Calu3 (cell line): Measurements from ENCODE around the gene DHRS4L2. TPM values are rescaled to one million over a fixed set of nuclear protein-coding genes. Genes with fewer than 3 reads are reported as not detected.
A peak's percentile ranks its signal among the peaks of the same experiment; 100 is the strongest.
"Not testable (repeated sequence)": the region's sequence is repeated elsewhere in the genome, so short reads cannot be mapped to it uniquely, and the experiment has no call there.

Experiments used
- BruUV-seq: library from RNA; stranded (reverse); fragments of 400-500 nt; replicated peaks from 2 replicates; lab custom pipeline; 2021; lab: Mats Ljungman, UMichigan
- CTCF ChIA-PET: fragments of 300-600 bp; sonication (Branson Sonifier 250); formaldehyde crosslinking; loops from one replicate; lab custom pipeline; 2022; ENCODE audit warnings: antibody characterized with exemption; lab: Charles Lee
- DNase-seq: peaks from one replicate; pipeline ENCODE4 v3.0.0; 2022
- H3K27ac Mint-ChIP-seq: one replicate; pipeline ENCODE4 v1.8.0; 2022; ENCODE audit warnings: mixed read lengths; ENCODE audit not compliant: unreplicated experiment
- H3K27me3 Mint-ChIP-seq: one replicate; pipeline ENCODE4 v1.8.0; 2022; ENCODE audit warnings: mixed read lengths; ENCODE audit not compliant: unreplicated experiment
- H3K36me3 Mint-ChIP-seq: one replicate; pipeline ENCODE4 v1.8.0; 2022; ENCODE audit warnings: mild to moderate bottlenecking, moderate library complexity, mixed read lengths; ENCODE audit not compliant: insufficient read depth, unreplicated experiment
- H3K4me1 Mint-ChIP-seq: one replicate; pipeline ENCODE4 v1.8.0; 2022; ENCODE audit warnings: mild to moderate bottlenecking, low read depth, mixed read lengths; ENCODE audit not compliant: unreplicated experiment
- H3K4me3 Mint-ChIP-seq: one replicate; pipeline ENCODE4 v1.8.0; 2022; ENCODE audit warnings: mild to moderate bottlenecking, low read depth, moderate library complexity, mixed read lengths; ENCODE audit not compliant: unreplicated experiment
- H3K9me3 Mint-ChIP-seq: one replicate; pipeline ENCODE4 v1.8.0; 2022; ENCODE audit warnings: low read depth, mixed read lengths; ENCODE audit not compliant: unreplicated experiment
- intact Hi-C: fragments of 100-400 bp; cut with micrococcal nuclease; formaldehyde crosslinking; loops from one replicate; pipeline ENCODE4 v1.10.0; 2022; ENCODE audit not compliant: unreplicated experiment
- total RNA-seq: library from RNA; stranded (reverse); gene quantifications from 2 replicates; pipeline ENCODE4 v1.2.3, GENCODE V29; 2022
- TF ChIP-seq, protein P1 (sequence below): fragments of 200-600 bp; IDR thresholded peaks from one replicate; pipeline ENCODE4 v1.8.0; 2022; ENCODE audit warnings: antibody characterized with exemption; ENCODE audit not compliant: unreplicated experiment

Gene DHRS4L2
- total RNA-seq, 1 experiment from 2014 or later, result 12.0 TPM

DNA sequence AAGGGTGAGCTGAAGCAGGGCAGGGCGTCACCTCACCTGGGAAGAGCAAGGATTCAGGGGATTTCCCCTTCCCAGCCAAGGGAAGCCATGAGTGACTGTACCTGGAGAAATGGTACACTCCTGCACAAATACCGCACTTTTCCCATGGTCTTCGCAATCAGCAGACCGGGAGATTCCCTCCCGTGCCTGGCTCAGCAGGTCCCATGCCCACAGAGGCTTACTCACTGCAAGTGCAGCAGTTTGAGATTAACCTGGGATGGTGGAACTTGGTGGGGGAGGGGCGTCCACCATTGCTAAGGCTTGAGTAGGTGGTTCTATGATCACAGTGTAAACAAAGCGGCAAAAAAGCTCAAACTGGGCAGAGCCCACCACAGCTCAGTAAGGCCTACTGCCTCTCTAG, 46.1 kb upstream of the DHRS4L2 start:
- Mint-ChIP-seq H3K4me1 (peaks cover 14% of the 10 kb centered on the region), H3K9me3 (no peaks in the 10 kb centered on the region), H3K27ac (no peak overlapping the region), H3K27me3 (no peaks in the 10 kb centered on the region), H3K4me3 (no peak overlapping the region), H3K36me3 (peaks cover 4% of the 10 kb centered on the region)
- CTCF ChIA-PET, result interaction anchor here (0.6 kb wide), 1 partner anchor 52 kb away, joined by 4 read pairs; no protein-coding TSS in a partner anchor
- TF ChIP-seq, protein P1, sequence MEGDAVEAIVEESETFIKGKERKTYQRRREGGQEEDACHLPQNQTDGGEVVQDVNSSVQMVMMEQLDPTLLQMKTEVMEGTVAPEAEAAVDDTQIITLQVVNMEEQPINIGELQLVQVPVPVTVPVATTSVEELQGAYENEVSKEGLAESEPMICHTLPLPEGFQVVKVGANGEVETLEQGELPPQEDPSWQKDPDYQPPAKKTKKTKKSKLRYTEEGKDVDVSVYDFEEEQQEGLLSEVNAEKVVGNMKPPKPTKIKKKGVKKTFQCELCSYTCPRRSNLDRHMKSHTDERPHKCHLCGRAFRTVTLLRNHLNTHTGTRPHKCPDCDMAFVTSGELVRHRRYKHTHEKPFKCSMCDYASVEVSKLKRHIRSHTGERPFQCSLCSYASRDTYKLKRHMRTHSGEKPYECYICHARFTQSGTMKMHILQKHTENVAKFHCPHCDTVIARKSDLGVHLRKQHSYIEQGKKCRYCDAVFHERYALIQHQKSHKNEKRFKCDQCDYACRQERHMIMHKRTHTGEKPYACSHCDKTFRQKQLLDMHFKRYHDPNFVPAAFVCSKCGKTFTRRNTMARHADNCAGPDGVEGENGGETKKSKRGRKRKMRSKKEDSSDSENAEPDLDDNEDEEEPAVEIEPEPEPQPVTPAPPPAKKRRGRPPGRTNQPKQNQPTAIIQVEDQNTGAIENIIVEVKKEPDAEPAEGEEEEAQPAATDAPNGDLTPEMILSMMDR, result no peak
- no peak for DNase-seq
- intact Hi-C loops, result no loop called here
- no TSS peak for BruUV-seq

DNA sequence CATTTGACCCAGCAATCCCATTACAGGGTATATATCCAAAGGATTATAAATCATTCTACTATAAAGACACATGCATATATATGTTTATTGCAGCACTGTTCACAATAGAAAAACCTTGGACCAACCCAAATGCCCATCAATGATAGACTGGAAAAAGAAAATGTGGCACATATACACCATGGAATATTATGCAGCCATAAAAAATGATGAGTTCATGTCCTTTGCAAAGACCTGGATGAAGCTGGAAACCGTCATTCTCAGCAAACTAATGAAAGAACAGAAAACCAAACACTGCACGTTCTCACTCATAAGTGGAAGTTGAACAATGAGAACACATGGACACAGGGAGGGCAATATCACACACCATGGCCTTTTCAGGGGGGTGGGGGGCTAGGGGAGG, 39.7 kb upstream of the DHRS4L2 start:
- H3K4me1 Mint-ChIP-seq, H3K9me3 Mint-ChIP-seq, intact Hi-C loops, BruUV-seq, H3K4me3 Mint-ChIP-seq, DNase-seq, H3K27ac Mint-ChIP-seq, H3K27me3 Mint-ChIP-seq, CTCF ChIA-PET: not testable (repeated sequence)
- peaks cover 12% of the 10 kb centered on the region for H3K36me3 Mint-ChIP-seq

DNA sequence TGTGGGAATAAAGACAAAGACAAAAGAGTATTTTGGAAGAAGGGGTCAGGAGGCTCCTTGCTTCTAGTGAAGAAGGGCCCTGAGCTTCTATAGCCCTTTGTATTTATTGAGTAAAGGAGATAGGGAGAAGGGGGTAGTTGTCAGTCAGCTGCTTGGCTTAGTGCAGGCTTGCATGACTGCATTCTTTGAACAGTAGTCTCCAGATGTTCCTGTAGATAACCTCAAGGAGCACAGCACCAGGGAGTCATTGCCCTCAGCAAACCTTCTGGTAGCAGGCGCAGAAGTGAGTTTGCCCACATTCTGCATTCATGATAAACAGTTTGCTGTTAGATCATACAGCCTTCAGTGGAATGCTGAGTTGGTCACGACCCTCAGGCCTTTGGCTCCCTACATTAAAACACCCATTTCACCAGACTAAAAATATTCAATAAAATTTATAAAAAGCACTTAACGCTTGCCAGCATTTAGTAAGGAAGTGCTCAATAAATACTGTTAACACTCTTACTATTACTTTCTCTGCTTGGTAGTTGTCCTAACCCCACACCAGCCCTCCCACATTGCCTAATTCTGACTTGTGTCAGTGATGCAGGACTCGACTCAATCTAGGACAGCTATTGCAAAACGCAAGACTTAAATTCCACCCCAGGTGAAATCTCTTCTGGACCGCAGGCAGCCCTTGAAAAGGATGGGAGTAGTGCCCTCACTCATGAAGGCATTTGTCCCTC, 38.2 kb upstream of the DHRS4L2 start:
- no peak for DNase-seq
- no peak overlapping the region for H3K27ac Mint-ChIP-seq
- CTCF ChIA-PET, result no interaction called here
- no TSS peak for BruUV-seq
- H3K4me1 Mint-ChIP-seq, result peaks cover 8% of the 10 kb centered on the region
- intact Hi-C loops, result no loop called here
- no peak overlapping the region for H3K4me3 Mint-ChIP-seq
- H3K9me3 Mint-ChIP-seq, result no peaks in the 10 kb centered on the region
- TF ChIP-seq, protein P1, result no peak
- H3K27me3 Mint-ChIP-seq, result no peaks in the 10 kb centered on the region
- H3K36me3 Mint-ChIP-seq, result peaks cover 14% of the 10 kb centered on the region

DNA sequence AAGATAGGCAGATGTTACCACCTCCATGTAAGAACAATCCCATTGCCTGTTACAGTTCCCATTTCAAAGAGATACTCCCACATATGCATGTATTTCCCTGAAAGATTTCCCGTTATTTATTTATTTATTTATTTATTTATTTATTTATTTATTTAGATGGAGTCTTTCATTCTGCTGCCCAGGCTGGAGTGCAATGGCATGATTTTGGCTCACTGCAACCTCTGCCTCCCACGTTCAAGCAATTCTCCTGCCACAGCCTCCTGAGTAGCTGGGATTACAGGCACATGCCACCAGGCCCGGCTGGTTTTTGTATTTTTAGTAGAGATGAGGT, 37.6 kb upstream of the DHRS4L2 start:
- H3K27me3 Mint-ChIP-seq, H3K27ac Mint-ChIP-seq, H3K9me3 Mint-ChIP-seq, DNase-seq, BruUV-seq, intact Hi-C loops, CTCF ChIA-PET, H3K4me3 Mint-ChIP-seq, H3K4me1 Mint-ChIP-seq: not testable (repeated sequence)
- H3K36me3 Mint-ChIP-seq, result peaks cover 16% of the 10 kb centered on the region

DNA sequence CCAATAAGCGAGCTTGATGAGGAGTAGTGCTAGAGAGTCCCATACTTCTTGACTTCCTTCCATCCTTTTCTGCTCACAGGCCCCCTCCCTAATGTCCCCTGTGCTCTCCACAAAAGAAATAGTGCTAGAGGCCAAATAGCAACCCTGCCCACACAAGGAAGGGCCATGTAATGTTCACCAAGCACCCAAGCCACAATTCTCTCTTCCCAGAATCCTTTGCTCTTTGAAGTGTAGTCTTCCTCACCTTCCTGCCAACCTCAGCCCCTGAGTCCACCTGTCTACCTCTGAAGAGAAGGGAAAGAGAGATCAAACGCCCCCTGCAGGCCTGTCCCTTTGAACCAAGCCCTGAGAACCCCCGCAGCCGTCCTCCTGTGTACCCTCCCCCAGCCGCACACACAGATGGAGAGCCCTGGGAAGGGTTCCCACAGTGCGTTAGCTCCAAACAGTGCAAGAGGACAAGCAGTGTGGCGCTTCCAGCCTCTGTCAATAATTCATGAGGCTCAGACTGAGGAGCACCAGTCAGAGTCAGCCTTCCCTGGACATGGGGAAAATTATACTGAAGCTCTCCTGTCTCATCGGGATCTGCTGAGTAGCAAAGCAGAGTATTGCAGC, 37.0 kb upstream of the DHRS4L2 start:
- H3K9me3 Mint-ChIP-seq, result no peaks in the 10 kb centered on the region
- no peaks in the 10 kb centered on the region for H3K27me3 Mint-ChIP-seq
- DNase-seq, result no peak
- TF ChIP-seq, protein P1, result no peak
- H3K36me3 Mint-ChIP-seq, result peaks cover 19% of the 10 kb centered on the region
- BruUV-seq, result no TSS peak
- H3K4me1 Mint-ChIP-seq, result peaks cover 8% of the 10 kb centered on the region
- no peak overlapping the region for H3K4me3 Mint-ChIP-seq
- H3K27ac Mint-ChIP-seq, result no peak overlapping the region
- CTCF ChIA-PET, result no interaction called here
- intact Hi-C loops, result no loop called here

DNA sequence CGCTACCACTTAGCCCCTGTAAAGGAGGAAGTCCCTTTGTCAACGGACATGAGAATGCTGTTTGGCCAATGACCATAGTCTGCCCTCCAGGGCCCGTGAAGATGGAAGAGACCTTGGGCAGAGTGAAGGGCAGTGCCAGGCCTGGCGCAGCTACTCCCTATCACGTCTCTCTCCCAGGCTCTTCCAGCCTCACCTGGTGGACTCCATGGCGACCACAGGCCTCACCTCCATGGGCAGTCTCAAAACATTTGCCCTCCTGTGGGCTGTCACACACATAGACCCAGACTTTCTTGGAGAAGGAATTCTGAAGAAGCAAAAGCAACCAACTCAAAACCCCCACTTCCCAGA, 35.6 kb upstream of the DHRS4L2 start:
- H3K36me3 Mint-ChIP-seq, result peaks cover 19% of the 10 kb centered on the region
- H3K27me3 Mint-ChIP-seq, DNase-seq, intact Hi-C loops, BruUV-seq, H3K9me3 Mint-ChIP-seq, H3K4me1 Mint-ChIP-seq: not testable (repeated sequence)
- CTCF ChIA-PET, result interaction anchor here (0.9 to 1.0 kb wide), 2 partner anchors 259 to 321 kb away, joined by 3 to 4 read pairs; no protein-coding TSS in a partner anchor
- peak overlapping the region; percentile 91 for H3K4me3 Mint-ChIP-seq
- peak overlapping the region; percentile 78 for H3K27ac Mint-ChIP-seq
